Activated CD4-positive, alpha-beta memory T cell treated with anti-CD3 and anti-CD28 coated beads for 36 hours (primary cell): Measurements from ENCODE around the gene SLC6A7. TPM values are rescaled to one million over a fixed set of nuclear protein-coding genes. Genes with fewer than 3 reads are reported as not detected.
"Not testable (repeated sequence)": the region's sequence is repeated elsewhere in the genome, so short reads cannot be mapped to it uniquely, and the experiment has no call there.

Experiments used
- CTCF ChIA-PET: fragments of 350-600 bp; sonication (Branson Sonifier 250); formaldehyde crosslinking; loops from one replicate; lab custom pipeline; 2021; ENCODE audit warnings: antibody characterized with exemption, inconsistent platforms; lab: Charles Lee
- POLR2A ChIA-PET: fragments of 350-600 bp; sonication (Branson Sonifier 250); formaldehyde crosslinking; loops from one replicate; lab custom pipeline; 2021; ENCODE audit warnings: antibody characterized with exemption; lab: Charles Lee
- DNase-seq: peaks from one replicate; pipeline ENCODE4 v3.0.0-alpha.2; 2020
- H3K27ac Mint-ChIP-seq: one replicate; pipeline ENCODE4 v1.8.0; 2021; ENCODE audit warnings: mixed read lengths
- H3K27me3 Mint-ChIP-seq: one replicate; pipeline ENCODE4 v1.8.0; 2021; ENCODE audit warnings: mixed read lengths
- H3K36me3 Mint-ChIP-seq: one replicate; pipeline ENCODE4 v1.8.0; 2021; ENCODE audit warnings: mixed read lengths
- H3K4me1 Mint-ChIP-seq: one replicate; pipeline ENCODE4 v1.8.0; 2021; ENCODE audit warnings: low read depth, mixed read lengths
- H3K4me3 Mint-ChIP-seq: one replicate; pipeline ENCODE4 v1.8.0; 2021; ENCODE audit warnings: mild to moderate bottlenecking, mixed read lengths
- H3K9me3 Mint-ChIP-seq: one replicate; pipeline ENCODE4 v1.8.0; 2021; ENCODE audit warnings: mixed read lengths
- intact Hi-C: fragments of 100-400 bp; cut with micrococcal nuclease; formaldehyde crosslinking; loops from one replicate; pipeline ENCODE4 v1.15.1; 2023
- total RNA-seq, 2 experiments: library from RNA; stranded (reverse); gene quantifications; one replicate each; pipeline ENCODE4 v1.2.3, GENCODE V29; 2021

The SLC6A7 gene
- total RNA-seq, 2 experiments from 2014 or later = not detected

- intact Hi-C loops = no loop called here
- ChIA-PET CTCF (no interaction called here), POLR2A (no interaction called here)
- DNase-seq = no peak
- no peak overlapping the region for H3K4me3 Mint-ChIP-seq
- no peaks in the 10 kb centered on the region for H3K4me1 Mint-ChIP-seq
- no peaks in the 10 kb centered on the region for H3K36me3 Mint-ChIP-seq
- H3K27ac Mint-ChIP-seq = no peak overlapping the region
- no peaks in the 10 kb centered on the region for H3K27me3 Mint-ChIP-seq
- no peaks in the 10 kb centered on the region for H3K9me3 Mint-ChIP-seq
Measured at GRCh38 chr5:150244209-150244608, 54.3 kb downstream of the SLC6A7 start.

- intact Hi-C loops = no loop called here
- H3K9me3 Mint-ChIP-seq = no peaks in the 10 kb centered on the region
- H3K4me1 Mint-ChIP-seq = no peaks in the 10 kb centered on the region
- peaks cover 2% of the 10 kb centered on the region for H3K27me3 Mint-ChIP-seq
- no peaks in the 10 kb centered on the region for H3K36me3 Mint-ChIP-seq
- H3K4me3 Mint-ChIP-seq = no peak overlapping the region
- no peak overlapping the region for H3K27ac Mint-ChIP-seq
- CTCF ChIA-PET = no interaction called here
- POLR2A ChIA-PET = no interaction called here
- DNase-seq = no peak
Measured at GRCh38 chr5:150245111-150245789, 55.4 kb downstream of the SLC6A7 start.

GRCh38 chr5:150245808-150246207 is 55.9 kb downstream of the SLC6A7 start:
- no peaks in the 10 kb centered on the region for H3K9me3 Mint-ChIP-seq
- DNase-seq = no peak
- ChIA-PET POLR2A (no interaction called here), CTCF (no interaction called here)
- H3K4me3 Mint-ChIP-seq = no peak overlapping the region
- peaks cover 2% of the 10 kb centered on the region for H3K27me3 Mint-ChIP-seq
- H3K4me1 Mint-ChIP-seq = no peaks in the 10 kb centered on the region
- H3K36me3 Mint-ChIP-seq = no peaks in the 10 kb centered on the region
- intact Hi-C loops = no loop called here
- H3K27ac Mint-ChIP-seq = no peak overlapping the region

GRCh38 chr5:150246429-150246828 is 56.6 kb downstream of the SLC6A7 start:
- Mint-ChIP-seq H3K27me3 (peaks cover 2% of the 10 kb centered on the region), H3K4me1 (no peaks in the 10 kb centered on the region), H3K27ac (no peak overlapping the region), H3K4me3 (no peak overlapping the region), H3K36me3 (no peaks in the 10 kb centered on the region), H3K9me3 (no peaks in the 10 kb centered on the region)
- ChIA-PET CTCF (no interaction called here), POLR2A (no interaction called here)
- DNase-seq = no peak
- intact Hi-C loops = no loop called here

- ChIA-PET POLR2A (no interaction called here), CTCF (no interaction called here)
- Mint-ChIP-seq H3K27ac (no peak overlapping the region), H3K4me3 (no peak overlapping the region), H3K27me3 (peaks cover 2% of the 10 kb centered on the region), H3K9me3 (no peaks in the 10 kb centered on the region), H3K4me1 (no peaks in the 10 kb centered on the region), H3K36me3 (no peaks in the 10 kb centered on the region)
- no peak for DNase-seq
- intact Hi-C loops = no loop called here
Measured at GRCh38 chr5:150246835-150247234, 57.0 kb downstream of the SLC6A7 start.

- Mint-ChIP-seq H3K4me1 (no peaks in the 10 kb centered on the region), H3K36me3 (no peaks in the 10 kb centered on the region), H3K4me3 (no peak overlapping the region), H3K27ac (no peak overlapping the region), H3K27me3 (peaks cover 2% of the 10 kb centered on the region), H3K9me3 (no peaks in the 10 kb centered on the region)
- intact Hi-C loops = no loop called here
- no peak for DNase-seq
- ChIA-PET CTCF (no interaction called here), POLR2A (no interaction called here)
Measured at GRCh38 chr5:150247726-150248125, 57.9 kb downstream of the SLC6A7 start.

GRCh38 chr5:150248493-150248892 is 58.6 kb downstream of the SLC6A7 start:
- POLR2A ChIA-PET, H3K27me3 Mint-ChIP-seq, DNase-seq, intact Hi-C loops, H3K27ac Mint-ChIP-seq, H3K36me3 Mint-ChIP-seq, H3K9me3 Mint-ChIP-seq, H3K4me3 Mint-ChIP-seq, CTCF ChIA-PET, H3K4me1 Mint-ChIP-seq: not testable (repeated sequence)

GRCh38 chr5:150248946-150249345 is 59.1 kb downstream of the SLC6A7 start:
- ChIA-PET CTCF (no interaction called here), POLR2A (no interaction called here)
- no peaks in the 10 kb centered on the region for H3K9me3 Mint-ChIP-seq
- H3K4me3 Mint-ChIP-seq = no peak overlapping the region
- no peak overlapping the region for H3K27ac Mint-ChIP-seq
- intact Hi-C loops = no loop called here
- peaks cover 2% of the 10 kb centered on the region for H3K27me3 Mint-ChIP-seq
- H3K4me1 Mint-ChIP-seq = no peaks in the 10 kb centered on the region
- H3K36me3 Mint-ChIP-seq = no peaks in the 10 kb centered on the region
- DNase-seq = no peak

- Mint-ChIP-seq H3K27me3 (peaks cover 2% of the 10 kb centered on the region), H3K36me3 (no peaks in the 10 kb centered on the region), H3K27ac (no peak overlapping the region), H3K4me1 (no peaks in the 10 kb centered on the region), H3K9me3 (no peaks in the 10 kb centered on the region), H3K4me3 (no peak overlapping the region)
- ChIA-PET POLR2A (no interaction called here), CTCF (no interaction called here)
- DNase-seq = no peak
- intact Hi-C loops = no loop called here
Measured at GRCh38 chr5:150249744-150250143, 59.9 kb downstream of the SLC6A7 start.

- H3K27me3 Mint-ChIP-seq = peaks cover 2% of the 10 kb centered on the region
- intact Hi-C loops = no loop called here
- H3K27ac Mint-ChIP-seq = no peak overlapping the region
- POLR2A ChIA-PET = no interaction called here
- no peaks in the 10 kb centered on the region for H3K9me3 Mint-ChIP-seq
- no peak overlapping the region for H3K4me3 Mint-ChIP-seq
- no peaks in the 10 kb centered on the region for H3K4me1 Mint-ChIP-seq
- DNase-seq = no peak
- H3K36me3 Mint-ChIP-seq = no peaks in the 10 kb centered on the region
- CTCF ChIA-PET = interaction anchor here (0.6 kb wide), 1 partner anchor 167 kb away, joined by 3 read pairs; no protein-coding TSS in a partner anchor
Measured at GRCh38 chr5:150251504-150251903, 61.6 kb downstream of the SLC6A7 start.

- no peaks in the 10 kb centered on the region for H3K9me3 Mint-ChIP-seq
- H3K27ac Mint-ChIP-seq = no peak overlapping the region
- no peak overlapping the region for H3K4me3 Mint-ChIP-seq
- POLR2A ChIA-PET = no interaction called here
- DNase-seq = no peak
- no peaks in the 10 kb centered on the region for H3K36me3 Mint-ChIP-seq
- CTCF ChIA-PET = no interaction called here
- peaks cover 2% of the 10 kb centered on the region for H3K27me3 Mint-ChIP-seq
- no peaks in the 10 kb centered on the region for H3K4me1 Mint-ChIP-seq
- intact Hi-C loops = no loop called here
Measured at GRCh38 chr5:150252489-150252888, 62.6 kb downstream of the SLC6A7 start.

GRCh38 chr5:150253416-150254208 is 63.8 kb downstream of the SLC6A7 start:
- Mint-ChIP-seq H3K4me1 (no peaks in the 10 kb centered on the region), H3K27me3 (peaks cover 2% of the 10 kb centered on the region), H3K36me3 (no peaks in the 10 kb centered on the region), H3K4me3 (no peak overlapping the region), H3K9me3 (no peaks in the 10 kb centered on the region), H3K27ac (no peak overlapping the region)
- ChIA-PET CTCF (no interaction called here), POLR2A (no interaction called here)
- intact Hi-C loops = no loop called here
- DNase-seq = no peak

GRCh38 chr5:150254363-150254762 is 64.5 kb downstream of the SLC6A7 start:
- CTCF ChIA-PET = no interaction called here
- no peak overlapping the region for H3K27ac Mint-ChIP-seq
- intact Hi-C loops = no loop called here
- H3K27me3 Mint-ChIP-seq = peaks cover under 1% of the 10 kb centered on the region
- no peaks in the 10 kb centered on the region for H3K4me1 Mint-ChIP-seq
- no peaks in the 10 kb centered on the region for H3K9me3 Mint-ChIP-seq
- DNase-seq = no peak
- H3K4me3 Mint-ChIP-seq = no peak overlapping the region
- no peaks in the 10 kb centered on the region for H3K36me3 Mint-ChIP-seq
- POLR2A ChIA-PET = no interaction called here
